Activated CD4-positive, alpha-beta T cell treated with anti-CD3 and anti-CD28 coated beads, Interleukin-2, amount 50 U/mL, for 24 hours (primary cell): ENCODE results near the gene NIFK.
"Not testable (repeated sequence)": the region's sequence is repeated elsewhere in the genome, so short reads cannot be mapped to it uniquely, and the experiment has no call there.

Source experiments
- DNase-seq, 2 donors: peaks; one replicate each; pipeline ENCODE4 v3.0.0-alpha.2; 2020; ENCODE audit warnings: low read depth in 1 of 2, low spot score in 1 of 2

NIFK gene

DNA sequence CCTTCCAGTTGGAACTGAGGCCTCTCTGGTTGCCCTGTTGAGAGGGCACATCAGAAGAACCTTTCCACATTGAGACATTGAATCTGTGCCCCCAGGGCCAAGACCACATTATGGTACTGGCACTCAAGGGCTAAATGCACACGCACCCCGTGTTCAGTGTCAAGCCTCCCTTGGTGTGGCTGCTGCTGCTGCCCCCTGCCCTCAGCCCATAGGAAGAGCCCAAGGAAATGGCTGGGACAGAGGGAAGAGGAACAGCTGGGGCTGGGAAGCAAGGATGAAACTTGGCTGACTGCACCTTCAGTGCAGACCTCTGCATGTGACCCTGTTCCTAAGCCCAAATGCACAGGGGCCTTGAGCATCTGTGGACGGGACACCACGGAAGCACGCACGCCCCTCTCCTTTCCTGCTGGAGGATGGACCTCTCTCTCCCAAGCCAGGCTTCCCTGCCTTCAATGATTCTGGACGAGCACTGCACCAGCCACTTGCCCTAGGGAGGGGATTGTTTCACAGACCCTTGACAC, 40.2 kb downstream of the NIFK start:
- no peak for DNase-seq

DNA sequence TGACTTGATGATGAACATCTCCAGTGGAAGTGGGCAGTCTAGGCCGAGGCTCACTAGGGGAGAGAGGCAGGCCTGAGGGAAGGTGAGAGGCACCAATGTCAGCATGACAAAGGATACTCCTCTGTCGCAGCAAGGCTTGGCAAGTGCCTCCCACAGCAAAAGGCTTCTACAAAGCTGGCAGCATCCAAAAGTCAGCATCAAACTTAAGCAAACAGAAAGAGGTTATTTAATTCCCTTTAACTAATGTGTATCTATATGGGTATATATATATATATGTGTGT, 41.6 kb downstream of the NIFK start:
- DNase-seq = no peak

DNA sequence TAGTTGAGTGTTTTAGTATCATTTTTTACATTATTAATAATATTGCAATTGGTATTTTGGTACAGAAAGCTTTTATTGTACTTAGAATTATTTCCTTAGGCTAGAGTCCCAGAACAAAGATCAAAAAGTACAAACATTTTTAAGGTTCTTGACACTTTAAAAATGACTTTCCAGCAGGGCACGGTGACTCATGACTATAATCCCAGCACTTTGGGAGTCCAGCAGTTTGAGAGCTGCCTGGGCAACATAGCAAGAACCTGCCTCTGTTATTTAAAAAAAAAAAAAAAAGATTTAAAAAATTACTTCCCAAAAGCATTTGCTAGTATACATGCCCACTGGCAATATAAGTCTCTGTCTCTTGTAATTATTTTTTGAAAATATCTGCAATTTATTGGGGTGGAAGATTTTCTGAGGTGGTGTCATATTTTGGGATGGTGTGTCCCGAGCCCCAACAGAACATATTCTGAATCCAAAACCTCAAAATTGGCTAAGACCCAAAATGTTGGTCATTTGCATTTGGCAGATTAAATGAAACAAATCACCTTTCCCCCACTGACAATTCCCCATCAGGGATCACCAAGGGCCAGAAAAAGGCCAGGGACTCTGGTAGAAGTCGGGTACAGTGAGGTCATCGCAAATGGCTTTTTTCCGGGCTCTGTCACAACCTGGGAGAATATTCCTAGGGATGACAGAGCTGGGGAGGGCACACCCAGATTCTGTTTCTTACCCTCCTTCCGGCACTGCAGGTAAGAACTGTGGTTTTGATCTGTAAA, 42.1 kb downstream of the NIFK start:
- DNase-seq = no peak

DNA sequence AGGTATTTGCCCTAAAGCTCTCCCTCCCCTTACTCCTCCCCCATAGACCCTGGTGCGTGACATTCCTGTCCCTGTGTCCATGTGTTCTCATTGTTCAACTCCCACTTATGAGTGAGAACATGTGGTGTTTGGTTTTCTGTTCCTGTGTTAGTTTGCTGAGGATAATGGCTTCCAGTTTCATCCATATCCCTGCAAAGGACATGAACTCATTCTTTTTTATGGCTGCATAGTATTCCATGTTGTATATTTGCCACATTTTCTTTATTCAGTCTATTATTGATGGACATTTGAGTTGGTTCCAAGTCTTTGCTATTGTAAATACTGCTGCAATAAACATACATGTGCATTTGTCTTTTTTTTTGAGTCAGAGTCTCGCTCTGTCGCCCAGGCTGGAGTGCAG, 46.1 kb downstream of the NIFK start:
- not testable (repeated sequence) for DNase-seq

DNA sequence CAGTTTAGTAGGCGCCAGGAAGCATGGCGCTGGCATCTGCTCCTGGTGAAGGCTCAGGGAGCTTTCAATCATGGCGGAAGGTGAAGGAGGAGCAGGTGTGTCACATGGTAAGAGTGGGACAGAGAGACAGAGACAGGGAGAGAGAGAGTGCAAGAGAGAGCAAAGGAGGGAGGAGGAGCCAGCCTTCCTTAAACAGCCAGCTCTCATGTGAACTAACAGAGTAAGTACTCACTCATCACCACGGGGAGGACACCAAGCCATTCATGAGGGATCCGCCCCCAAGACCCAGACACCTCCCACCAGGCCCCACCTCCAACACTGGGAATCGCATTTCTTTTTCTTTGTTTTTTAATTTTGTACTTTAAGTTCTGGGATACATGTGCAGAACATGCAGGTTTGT, 46.6 kb downstream of the NIFK start:
- no peak for DNase-seq

DNA sequence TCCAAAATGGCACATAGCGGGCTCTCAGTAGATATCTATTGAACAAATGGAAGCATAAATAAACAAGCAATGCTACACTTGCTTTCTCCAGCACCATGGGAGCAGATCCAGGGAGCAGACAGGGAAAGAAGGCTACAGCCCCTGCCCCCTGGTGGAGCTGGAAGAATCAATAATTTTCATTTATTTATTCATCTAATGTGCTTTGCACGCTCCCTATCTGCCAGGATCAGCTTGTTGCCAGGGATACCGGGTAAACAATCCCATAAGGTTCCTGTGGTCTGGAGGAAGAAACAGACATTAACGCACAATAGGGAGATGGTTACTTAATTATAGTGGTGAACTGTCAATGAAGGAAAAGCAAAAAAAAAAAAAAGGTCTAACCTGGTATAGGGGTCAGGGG, 47.3 kb downstream of the NIFK start:
- DNase-seq = no peak

DNA sequence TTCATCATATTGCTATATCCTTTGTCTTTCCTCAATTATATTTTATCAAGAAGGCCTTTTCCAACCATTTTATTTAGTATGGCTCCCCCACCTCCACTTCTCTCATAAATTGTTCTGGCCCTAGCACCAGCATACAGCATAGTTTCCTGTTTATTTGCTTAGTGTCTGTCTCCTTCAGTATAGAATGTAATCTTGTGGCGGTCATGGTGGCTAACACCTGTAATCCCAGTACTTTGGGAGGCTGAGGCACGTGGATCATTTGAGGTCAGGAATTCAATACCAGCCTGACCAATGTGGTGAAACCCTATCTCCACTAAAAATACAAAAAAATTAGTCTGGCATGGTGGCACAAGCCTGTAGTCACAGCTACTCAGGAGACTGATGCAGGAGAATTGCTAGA, 47.9 kb downstream of the NIFK start:
- DNase-seq = no peak

DNA sequence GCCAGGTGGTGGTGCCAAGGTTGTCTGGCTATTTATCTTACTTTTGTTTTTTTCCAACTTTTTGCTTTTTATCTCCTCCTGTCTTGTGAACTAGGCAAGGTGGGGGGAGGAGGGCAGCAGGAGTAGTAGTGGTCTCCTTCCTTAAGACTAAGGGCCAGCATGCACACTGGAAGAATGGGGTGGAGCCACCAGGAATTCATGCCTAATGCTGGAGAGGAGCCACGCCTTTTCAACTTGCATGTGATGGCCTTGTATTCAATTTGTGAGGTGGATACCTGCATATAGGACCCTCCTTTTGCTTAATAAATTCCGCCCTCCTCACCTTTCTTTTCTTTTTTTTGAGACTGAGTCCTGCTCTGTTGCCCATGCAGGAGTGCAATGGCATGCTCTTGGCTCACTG, 49.8 kb downstream of the NIFK start:
- DNase-seq = no peak

DNA sequence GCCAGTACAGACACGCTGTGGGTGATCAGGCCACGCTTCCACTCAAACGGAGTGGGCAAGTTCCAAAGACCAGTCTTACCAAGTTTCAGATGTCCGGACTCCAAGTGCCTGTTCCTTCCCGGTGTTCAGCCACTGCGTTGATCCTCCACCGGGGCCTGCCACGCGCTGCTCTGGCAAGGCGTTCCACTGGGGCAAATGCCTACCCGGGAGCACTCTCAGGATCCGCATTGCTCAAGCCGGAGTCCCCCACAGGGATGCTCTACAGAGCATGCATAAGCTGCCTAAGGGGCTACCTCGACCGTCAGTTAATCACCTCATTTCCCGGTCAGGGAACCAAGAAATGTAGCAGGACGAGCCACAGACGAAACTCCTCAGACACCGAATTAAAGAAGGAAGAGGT, 50.5 kb downstream of the NIFK start:
- no peak for DNase-seq

DNA sequence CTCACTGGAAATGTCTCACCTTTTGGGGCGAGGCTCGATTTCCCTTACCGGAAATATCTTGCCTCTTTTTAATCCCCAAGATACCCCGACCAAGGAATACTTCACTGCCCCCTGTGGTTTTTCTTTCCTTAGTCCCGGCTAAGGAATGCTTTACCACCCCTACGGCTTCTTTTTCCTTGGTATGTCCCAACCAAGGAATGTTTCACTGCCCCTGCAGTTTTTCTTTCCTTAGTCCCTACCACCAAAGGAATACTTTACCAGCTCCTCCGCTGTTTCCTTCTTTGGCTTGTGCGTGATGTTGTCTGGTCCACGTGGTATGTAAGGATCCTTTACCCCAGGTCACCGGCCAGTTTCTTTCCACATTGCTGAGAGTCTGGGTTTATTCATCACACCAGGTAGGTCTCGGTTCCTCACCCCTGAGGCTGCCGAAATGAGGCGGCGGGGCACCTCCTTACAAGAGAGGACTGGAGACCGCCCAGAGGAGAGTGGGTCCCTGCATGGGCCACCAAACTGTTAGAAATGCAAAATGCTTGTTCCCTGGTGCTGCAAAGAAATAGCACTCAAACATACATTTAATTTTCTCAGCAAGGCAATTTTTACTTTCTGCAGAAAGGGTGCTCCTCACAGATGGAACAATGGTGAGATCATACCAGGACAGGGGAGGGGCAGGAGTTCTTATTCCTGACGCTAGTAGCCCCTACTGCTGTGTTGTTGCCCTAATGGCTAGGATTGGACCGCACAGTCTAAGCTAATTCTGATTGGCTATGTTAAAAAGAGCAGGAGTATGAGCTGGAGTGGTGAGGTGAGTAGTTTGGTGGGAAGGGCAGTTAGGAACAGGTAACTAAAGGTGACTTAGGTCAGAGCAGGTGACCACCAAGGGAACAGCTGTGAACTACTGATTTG, 54.0 kb downstream of the NIFK start:
- no peak for DNase-seq

DNA sequence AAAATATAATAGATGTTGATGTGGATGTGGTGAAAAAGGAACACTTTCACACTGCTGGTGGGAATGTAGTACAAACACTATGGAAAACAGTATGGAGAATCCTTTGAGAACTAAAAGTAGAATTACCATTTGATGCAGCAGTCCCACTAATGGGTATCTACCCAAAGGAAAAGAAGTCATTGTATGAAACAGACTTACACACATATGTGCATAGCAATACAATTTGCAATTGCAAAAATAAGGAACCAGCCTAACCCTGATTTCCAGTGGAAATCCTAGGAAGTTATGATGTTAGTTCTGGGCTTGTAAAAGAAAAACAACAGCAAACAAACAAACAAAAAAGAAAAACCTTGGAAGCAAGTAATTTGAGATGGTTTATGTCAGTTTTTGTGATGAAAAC, 58.8 kb downstream of the NIFK start:
- DNase-seq = no peak
